ENCODE data around the gene ATN1. TPM values are rescaled to one million over a fixed set of nuclear protein-coding genes. Genes with fewer than 3 reads are reported as not detected.

ATN1 gene
- polyA plus RNA-seq, 3 donors, result 0.40 to 10.6 TPM; not detected in 1

GRCh38 chr12:6902448-6902847 is 25.3 kb upstream of the ATN1 start:
- 100% methylated on average over 2 of the region's 4 CpGs for WGBS (ENCODE audit: insufficient coverage)
- no peak overlapping the region for H3K27ac ChIP-seq (ENCODE audit: low read depth in 1 of 2, low read length in 2 of 2)
- peaks cover 0 to 9% of the 10 kb centered on the region in 2 donors for H3K36me3 ChIP-seq (replicated peaks in 1 of 2; ENCODE audit: control insufficient read depth in 1 of 2, insufficient read depth in 2 of 2, low read length in 2 of 2)
- Mint-ChIP-seq H3K36me3 (no peaks in the 10 kb centered on the region), H3K27ac (no peak overlapping the region), H3K9me3 (no peaks in the 10 kb centered on the region), H3K27me3 (ENCODE audit: low read depth in 3 of 3) (peaks cover 0 to 2% (median 0%) of the 10 kb centered on the region in 3 donors), H3K4me3 (no peak overlapping the region), H3K4me1 (peaks cover 13% of the 10 kb centered on the region)
- H3K79me2 ChIP-seq (ENCODE audit: insufficient read depth, low read length), result no peaks in the 10 kb centered on the region
- peaks cover 26 to 30% of the 10 kb centered on the region in 2 donors for H3K4me1 ChIP-seq (ENCODE audit: control insufficient read depth in 1 of 2, insufficient read depth in 2 of 2, low read length in 2 of 2)
- no peak overlapping the region for H3K4me2 ChIP-seq (replicated peaks; ENCODE audit: extremely low read depth, low read length, poor library complexity, severe bottlenecking)
- no peak overlapping the region for H3K4me3 ChIP-seq (replicated peaks in 1 of 3; ENCODE audit: low read depth in 2 of 3, low read length in 3 of 3)
- no peaks in the 10 kb centered on the region for H3K9me3 ChIP-seq (replicated peaks in 1 of 2; ENCODE audit: control insufficient read depth in 1 of 2, insufficient read depth in 1 of 2, low read length in 2 of 2)
- no peak for DNase-seq
- no peaks in the 10 kb centered on the region for H4K20me1 ChIP-seq (ENCODE audit: insufficient read depth, low read length)
- intact Hi-C loops (cut with micrococcal nuclease), result loop anchor here in 1 of 2 donors (10.0 kb wide), 1 partner anchor 48 kb away; the partner anchor contains the start of genes CDCA3 and USP5
- TF ChIP-seq, protein P1, sequence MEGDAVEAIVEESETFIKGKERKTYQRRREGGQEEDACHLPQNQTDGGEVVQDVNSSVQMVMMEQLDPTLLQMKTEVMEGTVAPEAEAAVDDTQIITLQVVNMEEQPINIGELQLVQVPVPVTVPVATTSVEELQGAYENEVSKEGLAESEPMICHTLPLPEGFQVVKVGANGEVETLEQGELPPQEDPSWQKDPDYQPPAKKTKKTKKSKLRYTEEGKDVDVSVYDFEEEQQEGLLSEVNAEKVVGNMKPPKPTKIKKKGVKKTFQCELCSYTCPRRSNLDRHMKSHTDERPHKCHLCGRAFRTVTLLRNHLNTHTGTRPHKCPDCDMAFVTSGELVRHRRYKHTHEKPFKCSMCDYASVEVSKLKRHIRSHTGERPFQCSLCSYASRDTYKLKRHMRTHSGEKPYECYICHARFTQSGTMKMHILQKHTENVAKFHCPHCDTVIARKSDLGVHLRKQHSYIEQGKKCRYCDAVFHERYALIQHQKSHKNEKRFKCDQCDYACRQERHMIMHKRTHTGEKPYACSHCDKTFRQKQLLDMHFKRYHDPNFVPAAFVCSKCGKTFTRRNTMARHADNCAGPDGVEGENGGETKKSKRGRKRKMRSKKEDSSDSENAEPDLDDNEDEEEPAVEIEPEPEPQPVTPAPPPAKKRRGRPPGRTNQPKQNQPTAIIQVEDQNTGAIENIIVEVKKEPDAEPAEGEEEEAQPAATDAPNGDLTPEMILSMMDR (IDR thresholded peaks at IDR 0.05), result no peak
- no peaks in the 10 kb centered on the region for H3K27me3 ChIP-seq (ENCODE audit: control insufficient read depth in 2 of 2, insufficient read depth in 2 of 2, low read length in 2 of 2)
- no peak overlapping the region for H2AFZ ChIP-seq (ENCODE audit: insufficient read depth, low read depth, low read length, poor library complexity, severe bottlenecking)
- no peak overlapping the region for H3K9ac ChIP-seq (ENCODE audit: insufficient read depth, low read length, poor library complexity, severe bottlenecking)

DNA sequence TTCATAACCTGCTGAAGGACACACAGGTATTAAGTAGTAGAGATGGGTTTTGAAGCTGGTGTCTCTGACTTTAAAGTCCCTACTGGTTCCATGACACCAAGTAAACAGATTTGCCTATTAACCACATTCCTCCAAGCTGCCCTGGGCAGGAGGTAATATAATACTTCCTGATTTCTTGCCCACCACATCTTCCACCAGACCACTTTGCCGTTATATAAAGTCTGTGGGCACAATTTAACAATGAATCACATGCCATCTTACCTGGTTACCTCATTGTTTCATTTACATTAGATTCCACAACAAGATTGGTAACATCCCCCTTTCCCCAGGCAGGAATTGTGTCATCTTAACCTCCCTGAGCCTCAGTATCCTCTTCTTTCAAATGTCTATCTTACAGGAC is 24.0 kb upstream of the ATN1 start:
- Histone ChIP-seq H3K4me1 (ENCODE audit: control insufficient read depth in 1 of 2, insufficient read depth in 2 of 2, low read length in 2 of 2) (peaks cover 26 to 30% of the 10 kb centered on the region in 2 donors), H2AFZ (ENCODE audit: insufficient read depth, low read depth, low read length, poor library complexity, severe bottlenecking) (peak overlapping the region; percentile 91), H3K27ac (ENCODE audit: low read depth in 1 of 2, low read length in 2 of 2) (no peak overlapping the region), H3K4me2 (replicated peaks; ENCODE audit: extremely low read depth, low read length, poor library complexity, severe bottlenecking) (no peak overlapping the region), H3K9ac (ENCODE audit: insufficient read depth, low read length, poor library complexity, severe bottlenecking) (no peak overlapping the region), H3K27me3 (ENCODE audit: control insufficient read depth in 2 of 2, insufficient read depth in 2 of 2, low read length in 2 of 2) (no peaks in the 10 kb centered on the region), H4K20me1 (ENCODE audit: insufficient read depth, low read length) (no peaks in the 10 kb centered on the region), H3K9me3 (replicated peaks in 1 of 2; ENCODE audit: control insufficient read depth in 1 of 2, insufficient read depth in 1 of 2, low read length in 2 of 2) (no peaks in the 10 kb centered on the region), H3K79me2 (ENCODE audit: insufficient read depth, low read length) (no peaks in the 10 kb centered on the region), H3K36me3 (replicated peaks in 1 of 2; ENCODE audit: control insufficient read depth in 1 of 2, insufficient read depth in 2 of 2, low read length in 2 of 2) (peaks cover 0 to 9% of the 10 kb centered on the region in 2 donors), H3K4me3 (replicated peaks in 1 of 3; ENCODE audit: low read depth in 2 of 3, low read length in 3 of 3) (no peak overlapping the region)
- Mint-ChIP-seq H3K36me3 (peaks cover 3 to 5% of the 10 kb centered on the region in 2 donors), H3K4me1 (peaks cover 13% of the 10 kb centered on the region), H3K9me3 (no peaks in the 10 kb centered on the region), H3K27me3 (ENCODE audit: low read depth in 3 of 3) (peaks cover 0 to 2% (median 0%) of the 10 kb centered on the region in 3 donors), H3K27ac (peak overlapping the region in 1 of 7 donors; percentile 73), H3K4me3 (no peak overlapping the region)
- DNase-seq, result no peak
- intact Hi-C loops (cut with micrococcal nuclease), result loop anchor here in 1 of 2 donors (1.0 to 10.0 kb wide), 2 partner anchors 30 to 49 kb away; partner anchors contain the start of genes CDCA3, SPSB2 and USP5
- TF ChIP-seq, protein P1 (IDR thresholded peaks at IDR 0.05), result no peak
- 13% methylated on average over 1 of the region's 1 CpG for WGBS (ENCODE audit: insufficient coverage)
